HepG2 (cell line): ENCODE results near the gene TOR4A. TPM values are rescaled to one million over a fixed set of nuclear protein-coding genes. Genes with fewer than 3 reads are reported as not detected.

Source experiments
- MAF1 ChIP-seq: sonication (generic); formaldehyde crosslinking; IDR thresholded peaks from 2 replicates; pipeline ENCODE4 v1.5.0; 2020; ENCODE audit warnings: missing genetic modification reagents, borderline replicate concordance
- RXRB ChIP-seq: IDR thresholded peaks from 2 replicates; pipeline ENCODE4 v1.6.1; 2016; ENCODE audit warnings: borderline replicate concordance, missing genetic modification reagents, missing compliant biosample characterization
- SMAD1 ChIP-seq: sonication (generic); formaldehyde crosslinking; IDR thresholded peaks from 2 replicates; pipeline ENCODE4 v1.4.0; 2020; ENCODE audit warnings: missing genetic modification reagents, low read depth, mild to moderate bottlenecking, borderline replicate concordance
- SMAD3 ChIP-seq: sonication (generic); formaldehyde crosslinking; IDR thresholded peaks from 2 replicates; pipeline ENCODE4 v1.4.0; 2020; ENCODE audit warnings: missing genetic modification reagents
- SMARCC2 ChIP-seq: fragments of 450-650 bp; IDR thresholded peaks from 2 replicates; pipeline ENCODE4 v1.6.1; 2017; ENCODE audit warnings: antibody characterized with exemption, mild to moderate bottlenecking
- ZBTB20 ChIP-seq: sonication (generic); formaldehyde crosslinking; IDR thresholded peaks from 2 replicates; pipeline ENCODE4 v1.8.1; 2023; ENCODE audit warnings: missing genetic modification reagents, low read depth, mild to moderate bottlenecking, borderline replicate concordance
- ZNF562 ChIP-seq: sonication (generic); formaldehyde crosslinking; IDR thresholded peaks from 2 replicates; pipeline ENCODE4 v1.8.0; 2022; ENCODE audit warnings: missing genetic modification reagents, borderline replicate concordance
- polyA plus RNA-seq, 8 experiments: library from polyadenylated mRNA; depleted of rRNA in 3 of 8; stranded (reverse) in 7 of 8; unstranded in 1 of 8; fragments of >200 nt; fragmentation: Illumina TruSeq in 4 of 8; extraction: Trizol in 4 of 8; gene quantifications; 2 replicates each; pipeline versions ENCODE4 v1.2.1 to v1.2.3, GENCODE V29; 2011 to 2016; ENCODE audit warnings: low read depth in 4 of 8, missing spikeins in 1 of 8, mixed read lengths in 1 of 8; ENCODE audit not compliant: insufficient read depth in 1 of 8
- total RNA-seq, 5 experiments: library from RNA; depleted of rRNA; stranded (reverse); fragments of >200 nt; fragmentation: Illumina TruSeq; extraction: Trizol; gene quantifications; 2 replicates each; pipeline ENCODE4 v1.2.3, GENCODE V29; 2016; ENCODE audit warnings: low read depth in 1 of 5
- TF ChIP-seq, protein P1 (sequence below): sonication (generic); formaldehyde crosslinking; IDR thresholded peaks from 2 replicates; pipeline ENCODE4 v1.9.0; 2021; ENCODE audit warnings: mild to moderate bottlenecking, missing genetic modification reagents
- TF ChIP-seq, protein P2 (sequence below): sonication (generic); formaldehyde crosslinking; IDR thresholded peaks from one replicate; pipeline ENCODE4 v1.5.1; 2020; ENCODE audit warnings: mild to moderate bottlenecking, missing genetic modification reagents; ENCODE audit errors: not compliant biosample characterization

The TOR4A gene
- total and polyA plus RNA-seq, 2 of the 13 experiments (the other 11 are each of a cell fraction or from before 2014, with no cell fraction given), result 11.1 to 14.2 TPM

DNA sequence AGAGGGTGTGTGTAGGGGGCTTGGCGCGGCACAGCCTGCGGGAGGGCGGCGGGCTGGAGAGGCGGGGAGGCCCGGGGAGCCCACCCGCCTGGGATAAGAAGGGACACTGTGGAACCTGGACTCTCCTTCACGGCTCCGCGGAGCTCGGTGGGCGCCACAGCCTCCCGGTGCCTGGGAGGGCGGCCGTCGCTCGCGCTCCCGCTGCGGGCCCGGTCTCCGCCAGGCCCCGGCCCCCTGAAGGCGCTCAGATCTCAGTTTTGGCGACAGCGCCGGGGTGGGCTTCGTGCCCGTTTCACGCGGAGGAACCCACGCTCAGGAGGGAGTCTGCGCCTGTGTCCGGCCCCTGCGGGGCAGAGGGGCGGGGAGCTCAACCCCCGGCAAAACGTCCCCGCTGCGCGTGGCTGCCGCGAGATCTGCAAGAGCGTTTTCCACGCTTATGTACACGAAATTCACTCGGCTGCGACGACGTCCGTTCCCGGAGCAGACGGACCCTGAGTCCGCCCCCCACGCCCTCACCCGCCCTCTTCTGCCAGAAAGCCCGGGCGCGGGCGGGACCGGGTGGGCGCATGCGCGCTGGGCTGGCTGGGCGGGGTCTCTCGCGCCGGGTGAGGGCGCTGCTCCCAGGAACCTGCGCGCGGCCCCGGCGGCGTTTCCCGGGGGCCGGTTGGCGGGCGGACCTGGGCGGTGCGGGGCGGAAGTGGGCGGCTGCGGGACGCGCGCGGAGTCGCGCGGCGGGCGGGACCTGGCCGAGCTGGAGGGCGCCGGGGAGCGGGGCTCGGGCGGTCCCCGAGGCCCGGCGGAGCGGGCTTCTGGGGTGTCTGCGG is 22.7 kb upstream of the TOR4A start, which contains the start of gene NELFB (continued):
- no peak for TF ChIP-seq SMARCC2
- TF ChIP-seq SMAD1 (CRISPR knock-in tag), result no peak; the same call in 1 of the 2 replicates
- peak; percentile 81 for TF ChIP-seq MAF1 (CRISPR knock-in tag)
- no peak for TF ChIP-seq ZNF562
- TF ChIP-seq RXRB (CRISPR knock-in tag), result peak; percentile 41; the same call in 1 of the 2 replicates
- TF ChIP-seq SMAD3 (CRISPR knock-in tag), result no peak
- TF ChIP-seq ZBTB20, result peak; percentile 64; the same call in 1 of the 2 replicates
- TF ChIP-seq, protein P1, sequence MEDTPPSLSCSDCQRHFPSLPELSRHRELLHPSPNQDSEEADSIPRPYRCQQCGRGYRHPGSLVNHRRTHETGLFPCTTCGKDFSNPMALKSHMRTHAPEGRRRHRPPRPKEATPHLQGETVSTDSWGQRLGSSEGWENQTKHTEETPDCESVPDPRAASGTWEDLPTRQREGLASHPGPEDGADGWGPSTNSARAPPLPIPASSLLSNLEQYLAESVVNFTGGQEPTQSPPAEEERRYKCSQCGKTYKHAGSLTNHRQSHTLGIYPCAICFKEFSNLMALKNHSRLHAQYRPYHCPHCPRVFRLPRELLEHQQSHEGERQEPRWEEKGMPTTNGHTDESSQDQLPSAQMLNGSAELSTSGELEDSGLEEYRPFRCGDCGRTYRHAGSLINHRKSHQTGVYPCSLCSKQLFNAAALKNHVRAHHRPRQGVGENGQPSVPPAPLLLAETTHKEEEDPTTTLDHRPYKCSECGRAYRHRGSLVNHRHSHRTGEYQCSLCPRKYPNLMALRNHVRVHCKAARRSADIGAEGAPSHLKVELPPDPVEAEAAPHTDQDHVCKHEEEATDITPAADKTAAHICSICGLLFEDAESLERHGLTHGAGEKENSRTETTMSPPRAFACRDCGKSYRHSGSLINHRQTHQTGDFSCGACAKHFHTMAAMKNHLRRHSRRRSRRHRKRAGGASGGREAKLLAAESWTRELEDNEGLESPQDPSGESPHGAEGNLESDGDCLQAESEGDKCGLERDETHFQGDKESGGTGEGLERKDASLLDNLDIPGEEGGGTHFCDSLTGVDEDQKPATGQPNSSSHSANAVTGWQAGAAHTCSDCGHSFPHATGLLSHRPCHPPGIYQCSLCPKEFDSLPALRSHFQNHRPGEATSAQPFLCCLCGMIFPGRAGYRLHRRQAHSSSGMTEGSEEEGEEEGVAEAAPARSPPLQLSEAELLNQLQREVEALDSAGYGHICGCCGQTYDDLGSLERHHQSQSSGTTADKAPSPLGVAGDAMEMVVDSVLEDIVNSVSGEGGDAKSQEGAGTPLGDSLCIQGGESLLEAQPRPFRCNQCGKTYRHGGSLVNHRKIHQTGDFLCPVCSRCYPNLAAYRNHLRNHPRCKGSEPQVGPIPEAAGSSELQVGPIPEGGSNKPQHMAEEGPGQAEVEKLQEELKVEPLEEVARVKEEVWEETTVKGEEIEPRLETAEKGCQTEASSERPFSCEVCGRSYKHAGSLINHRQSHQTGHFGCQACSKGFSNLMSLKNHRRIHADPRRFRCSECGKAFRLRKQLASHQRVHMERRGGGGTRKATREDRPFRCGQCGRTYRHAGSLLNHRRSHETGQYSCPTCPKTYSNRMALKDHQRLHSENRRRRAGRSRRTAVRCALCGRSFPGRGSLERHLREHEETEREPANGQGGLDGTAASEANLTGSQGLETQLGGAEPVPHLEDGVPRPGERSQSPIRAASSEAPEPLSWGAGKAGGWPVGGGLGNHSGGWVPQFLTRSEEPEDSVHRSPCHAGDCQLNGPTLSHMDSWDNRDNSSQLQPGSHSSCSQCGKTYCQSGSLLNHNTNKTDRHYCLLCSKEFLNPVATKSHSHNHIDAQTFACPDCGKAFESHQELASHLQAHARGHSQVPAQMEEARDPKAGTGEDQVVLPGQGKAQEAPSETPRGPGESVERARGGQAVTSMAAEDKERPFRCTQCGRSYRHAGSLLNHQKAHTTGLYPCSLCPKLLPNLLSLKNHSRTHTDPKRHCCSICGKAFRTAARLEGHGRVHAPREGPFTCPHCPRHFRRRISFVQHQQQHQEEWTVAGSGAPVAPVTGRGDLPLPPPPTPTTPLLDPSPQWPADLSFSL (CRISPR knock-in tag), result no peak
- TF ChIP-seq, protein P2, sequence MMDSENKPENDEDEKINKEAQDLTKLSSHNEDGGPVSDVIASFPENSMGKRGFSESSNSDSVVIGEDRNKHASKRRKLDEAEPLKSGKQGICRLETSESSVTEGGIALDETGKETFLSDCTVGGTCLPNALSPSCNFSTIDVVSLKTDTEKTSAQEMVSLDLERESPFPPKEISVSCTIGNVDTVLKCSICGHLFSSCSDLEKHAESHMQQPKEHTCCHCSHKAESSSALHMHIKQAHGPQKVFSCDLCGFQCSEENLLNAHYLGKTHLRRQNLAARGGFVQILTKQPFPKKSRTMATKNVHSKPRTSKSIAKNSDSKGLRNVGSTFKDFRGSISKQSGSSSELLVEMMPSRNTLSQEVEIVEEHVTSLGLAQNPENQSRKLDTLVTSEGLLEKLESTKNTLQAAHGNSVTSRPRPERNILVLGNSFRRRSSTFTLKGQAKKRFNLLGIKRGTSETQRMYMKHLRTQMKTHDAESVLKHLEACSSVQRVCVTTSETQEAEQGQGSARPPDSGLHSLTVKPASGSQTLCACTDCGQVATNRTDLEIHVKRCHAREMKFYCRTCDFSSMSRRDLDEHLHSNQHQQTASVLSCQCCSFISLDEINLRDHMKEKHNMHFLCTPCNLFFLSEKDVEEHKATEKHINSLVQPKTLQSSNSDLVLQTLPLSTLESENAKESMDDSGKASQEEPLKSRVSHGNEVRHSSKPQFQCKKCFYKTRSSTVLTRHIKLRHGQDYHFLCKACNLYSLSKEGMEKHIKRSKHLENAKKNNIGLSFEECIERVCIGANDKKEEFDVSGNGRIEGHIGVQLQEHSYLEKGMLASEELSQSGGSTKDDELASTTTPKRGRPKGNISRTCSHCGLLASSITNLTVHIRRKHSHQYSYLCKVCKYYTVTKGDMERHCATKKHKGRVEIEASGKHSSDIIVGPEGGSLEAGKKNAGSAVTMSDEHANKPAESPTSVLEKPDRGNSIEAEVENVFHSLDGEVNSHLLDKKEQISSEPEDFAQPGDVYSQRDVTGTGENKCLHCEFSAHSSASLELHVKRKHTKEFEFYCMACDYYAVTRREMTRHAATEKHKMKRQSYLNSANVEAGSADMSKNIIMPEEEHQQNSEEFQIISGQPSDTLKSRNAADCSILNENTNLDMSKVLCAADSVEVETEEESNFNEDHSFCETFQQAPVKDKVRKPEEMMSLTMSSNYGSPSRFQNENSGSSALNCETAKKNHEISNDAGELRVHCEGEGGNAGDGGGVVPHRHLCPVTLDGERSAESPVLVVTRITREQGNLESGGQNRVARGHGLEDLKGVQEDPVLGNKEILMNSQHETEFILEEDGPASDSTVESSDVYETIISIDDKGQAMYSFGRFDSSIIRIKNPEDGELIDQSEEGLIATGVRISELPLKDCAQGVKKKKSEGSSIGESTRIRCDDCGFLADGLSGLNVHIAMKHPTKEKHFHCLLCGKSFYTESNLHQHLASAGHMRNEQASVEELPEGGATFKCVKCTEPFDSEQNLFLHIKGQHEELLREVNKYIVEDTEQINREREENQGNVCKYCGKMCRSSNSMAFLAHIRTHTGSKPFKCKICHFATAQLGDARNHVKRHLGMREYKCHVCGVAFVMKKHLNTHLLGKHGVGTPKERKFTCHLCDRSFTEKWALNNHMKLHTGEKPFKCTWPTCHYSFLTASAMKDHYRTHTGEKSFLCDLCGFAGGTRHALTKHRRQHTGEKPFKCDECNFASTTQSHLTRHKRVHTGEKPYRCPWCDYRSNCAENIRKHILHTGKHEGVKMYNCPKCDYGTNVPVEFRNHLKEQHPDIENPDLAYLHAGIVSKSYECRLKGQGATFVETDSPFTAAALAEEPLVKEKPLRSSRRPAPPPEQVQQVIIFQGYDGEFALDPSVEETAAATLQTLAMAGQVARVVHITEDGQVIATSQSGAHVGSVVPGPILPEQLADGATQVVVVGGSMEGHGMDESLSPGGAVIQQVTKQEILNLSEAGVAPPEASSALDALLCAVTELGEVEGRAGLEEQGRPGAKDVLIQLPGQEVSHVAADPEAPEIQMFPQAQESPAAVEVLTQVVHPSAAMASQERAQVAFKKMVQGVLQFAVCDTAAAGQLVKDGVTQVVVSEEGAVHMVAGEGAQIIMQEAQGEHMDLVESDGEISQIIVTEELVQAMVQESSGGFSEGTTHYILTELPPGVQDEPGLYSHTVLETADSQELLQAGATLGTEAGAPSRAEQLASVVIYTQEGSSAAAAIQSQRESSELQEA (CRISPR knock-in tag), result no peak
